ENCODE results near the gene UGT1A9. TPM values are rescaled to one million over a fixed set of nuclear protein-coding genes. Genes with fewer than 3 reads are reported as not detected.

UGT1A9 gene
- total and polyA plus RNA-seq, 10 of the 15 experiments (the other 5 are each of a cell fraction or from before 2014, with no cell fraction given): 0.07 TPM; not detected in 9

- TF ChIP-seq PRDM15 (CRISPR knock-in tag; IDR thresholded peaks at IDR 0.05) (no peak), CBX3 (IDR thresholded peaks at IDR 0.05; ENCODE audit: borderline replicate concordance, low read depth) (no peak), HCFC1 (IDR thresholded peaks at IDR 0.05; ENCODE audit: low read length) (no peak), MYC (IDR thresholded peaks at IDR 0.05; ENCODE audit: insufficient read depth, insufficient read length, insufficient replicate concordance, low read length, severe bottlenecking) (no peak), POLR2A (IDR thresholded peaks at IDR 0.05; ENCODE audit: low read depth, low read length) (no peak), STAT3 (IDR thresholded peaks at IDR 0.05; ENCODE audit: low read depth, low read length) (no peak), SIN3A (IDR thresholded peaks at IDR 0.05; ENCODE audit: low read depth, low read length) (no peak), NRF1 (conservative IDR thresholded peaks at IDR 0.05; ENCODE audit: low read depth, low read length) (no peak), EGR1 (IDR thresholded peaks at IDR 0.05; ENCODE audit: borderline replicate concordance in 1 of 2, low read depth in 2 of 2, low read length in 2 of 2) (no peak), BACH1 (IDR thresholded peaks at IDR 0.05; ENCODE audit: borderline replicate concordance) (no peak)
Measured at GRCh38 chr2:233821196-233821595, 149.5 kb downstream of the UGT1A9 start (continued).

DNA sequence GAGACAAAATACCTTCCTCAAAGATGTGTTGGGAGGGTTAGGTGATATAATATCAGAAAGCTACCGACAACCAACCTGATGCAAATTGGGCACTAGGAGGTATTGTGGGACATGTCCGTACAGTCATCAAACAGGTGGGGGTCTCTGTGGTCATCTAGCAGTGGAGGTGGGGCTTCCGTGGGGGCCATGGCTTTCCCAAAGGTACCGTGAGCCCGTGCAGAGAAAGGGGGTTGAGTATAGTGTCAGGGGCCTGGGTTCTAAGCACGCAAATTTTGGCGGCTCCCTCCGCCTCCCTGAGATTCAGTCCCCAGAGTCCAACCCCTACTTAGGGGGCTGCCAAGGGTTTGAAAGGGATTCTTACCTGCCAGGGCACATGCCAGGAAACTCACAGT is 150.0 kb downstream of the UGT1A9 start:
- no peaks in the 10 kb centered on the region for H3K4me1 ChIP-seq (ENCODE audit: control insufficient read depth, insufficient read depth, low read length)
- DNase-seq (ENCODE audit: low read depth, low spot score) (no peak), FAIRE-seq (no peak), ATAC-seq (no peak)
- H3K9me3 ChIP-seq (replicated peaks; ENCODE audit: control insufficient read depth, insufficient read depth, low read length): no peaks in the 10 kb centered on the region
- RAD21 ChIA-PET (ENCODE audit: unreplicated experiment): no interaction called here
- H3K79me2 ChIP-seq (ENCODE audit: control insufficient read depth, insufficient read depth, low read length): no peaks in the 10 kb centered on the region
- POLR2A ChIA-PET: no interaction called here
- SMC1A ChIA-PET (ENCODE audit: uncharacterized antibody, unreplicated experiment): no interaction called here
- CTCF ChIA-PET: no interaction called here
- no peak overlapping the region for H3K4me2 ChIP-seq (ENCODE audit: control insufficient read depth, insufficient read depth)
- H3K36me3 ChIP-seq (ENCODE audit: control insufficient read depth in 2 of 2, insufficient read depth in 2 of 2, low read length in 1 of 2): no peaks in the 10 kb centered on the region
- no peaks in the 10 kb centered on the region; a peak in 3 of 4 replicates for H3K27me3 ChIP-seq (replicated peaks in 1 of 2; ENCODE audit: control insufficient read depth in 2 of 2, insufficient read depth in 2 of 2, low read length in 1 of 2)
- in situ Hi-C loops (cut with MboI) (no loop called here), intact Hi-C loops (cut with micrococcal nuclease; ENCODE audit: unreplicated experiment) (no loop called here)
- no peak overlapping the region for H3K4me3 ChIP-seq
- no peaks in the 10 kb centered on the region for H4K20me1 ChIP-seq (ENCODE audit: control insufficient read depth, insufficient read depth)
- no peak overlapping the region for H3K9ac ChIP-seq (ENCODE audit: control insufficient read depth, insufficient read depth, low read length)
- no peak overlapping the region for H3K27ac ChIP-seq (ENCODE audit: control insufficient read depth, insufficient read depth)
- H2AFZ ChIP-seq (ENCODE audit: control insufficient read depth, low read depth, low read length): no peak overlapping the region
- no TSS peak for BruUV-seq (replicated peaks)
- 27% methylated on average over 8 of the region's 8 CpGs for WGBS (ENCODE audit: insufficient coverage, insufficient replicate concordance, low lambda C conversion rate, missing lambda C conversion rate)
- TF ChIP-seq YBX1 (IDR thresholded peaks at IDR 0.05) (no peak), SPI1 (IDR thresholded peaks at IDR 0.05; ENCODE audit: borderline replicate concordance, insufficient read depth, low read depth, low read length) (no peak), NKRF (conservative IDR thresholded peaks at IDR 0.05) (no peak), NFIC (IDR thresholded peaks at IDR 0.05; ENCODE audit: low read depth, low read length) (no peak), GATAD2B (conservative IDR thresholded peaks at IDR 0.05; ENCODE audit: low read depth) (no peak), NRF1 (conservative IDR thresholded peaks at IDR 0.05; ENCODE audit: low read depth, low read length) (no peak), SREBF1 (IDR thresholded peaks at IDR 0.05; ENCODE audit: low read length) (no peak), MTA3 (IDR thresholded peaks at IDR 0.05; ENCODE audit: borderline replicate concordance, low read length) (no peak), ASH2L (IDR thresholded peaks at IDR 0.05; ENCODE audit: borderline replicate concordance, low read depth) (no peak), MYC (IDR thresholded peaks at IDR 0.05; ENCODE audit: insufficient read depth, insufficient read length, insufficient replicate concordance, low read length, severe bottlenecking) (no peak)
